Body of pancreas (tissue), 4 donors: ENCODE measurements around the gene AMDHD2. TPM values are rescaled to one million over a fixed set of nuclear protein-coding genes. Genes with fewer than 3 reads are reported as not detected.

Source experiments
- ATAC-seq: fragments of 150-250 bp; one replicate; pipeline ENCODE4 v1.9.1; 2016
- DNase-seq, 4 donors: peaks; one replicate each; pipeline ENCODE4 v3.0.0-alpha.2; 2019
- H3K27ac ChIP-seq, 4 donors: fragments of 200-600 bp; sonication (generic); 1 replicate in 3 of 4; 2 replicates in 1 of 4; pipeline versions ENCODE4 v1.5.1 to v1.6.1; 2016 to 2019; ENCODE audit warnings: mild to moderate bottlenecking in 1 of 4, mixed read lengths in 1 of 4, moderate library complexity in 1 of 4
- H3K27me3 ChIP-seq, 2 donors: fragments of 200-600 bp; sonication (generic); one replicate each; pipeline ENCODE4 v1.6.0; 2016; ENCODE audit warnings: mild to moderate bottlenecking in 1 of 2
- H3K36me3 ChIP-seq, 2 donors: fragments of 200-600 bp; sonication (generic); replicated peaks in 1 of 2; 2 replicates each; pipeline ENCODE4 v1.5.1; 2016; ENCODE audit warnings: low read depth in 2 of 2; ENCODE audit not compliant: insufficient read depth in 1 of 2
- H3K4me1 ChIP-seq: fragments of 200-600 bp; sonication (generic); one replicate; pipeline ENCODE4 v1.6.0; 2016
- H3K4me3 ChIP-seq, 2 donors: fragments of 200-600 bp; sonication (generic); 1 replicate in 1 of 2; 2 replicates in 1 of 2; pipeline ENCODE4 v1.5.1; 2016 to 2019
- H3K9me3 ChIP-seq, 3 donors: fragments of 200-600 bp; sonication (generic); 1 replicate in 2 of 3; 2 replicates in 1 of 3; pipeline ENCODE4 v1.5.1; 2016
- POLR2A ChIP-seq, 3 donors: fragments of 450-650 bp; IDR thresholded peaks; one replicate each; pipeline ENCODE4 v1.6.1; 2016; ENCODE audit warnings: antibody characterized with exemption in 3 of 3, mild to moderate bottlenecking in 2 of 3
- WGBS, 2 donors: methylation state at CpG; one replicate each; pipeline ENCODE4 v1.1.5; 2017; 5-methylcytosine and 5-hydroxymethylcytosine counted together
- intact Hi-C: fragments of 100-400 bp; cut with DNase I; formaldehyde crosslinking; loops from one replicate; pipeline ENCODE4 v1.15.1; 2023
- total RNA-seq, 2 donors: library from RNA; depleted of rRNA; stranded (reverse); fragments of >200 nt; gene quantifications; one replicate each; pipeline ENCODE4 v1.1.0, GENCODE V29; 2016
- TF ChIP-seq, protein P1 (sequence below), 7 experiments: fragments of 450-650 bp in 4 of 7; fragments of 200-600 bp in 3 of 7; sonication (generic) in 3 of 7; IDR thresholded peaks; one replicate each; pipeline ENCODE4 v1.5.1; 2016 to 2019; ENCODE audit warnings: antibody characterized with exemption in 7 of 7

AMDHD2 gene
- total RNA-seq, 2 donors from 2014 or later: 13.7 to 33.6 TPM

DNA sequence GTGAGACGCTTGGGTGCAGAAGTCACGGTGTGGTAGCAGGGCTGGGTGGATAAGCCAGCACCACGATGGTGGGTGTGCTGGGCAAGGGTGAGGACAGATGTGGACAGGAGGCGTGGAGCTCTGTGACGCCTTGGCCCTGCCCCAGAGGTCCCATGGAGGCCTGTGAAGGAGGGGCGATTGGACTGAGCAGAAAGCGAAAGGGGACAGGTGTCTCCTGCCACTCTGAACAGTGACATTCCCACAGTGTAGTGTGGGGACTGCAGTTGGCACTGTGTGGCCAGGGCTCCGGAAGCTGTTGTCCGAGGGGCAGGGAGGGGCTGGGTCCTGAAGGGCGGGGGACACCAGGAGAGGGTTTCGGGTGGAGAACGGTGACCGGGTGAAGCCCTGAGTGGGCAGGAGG, 37.9 kb upstream of the AMDHD2 start:
- Histone ChIP-seq H3K4me3 (no peak overlapping the region), H3K27me3 (no peaks in the 10 kb centered on the region), H3K4me1 (peaks cover 85% of the 10 kb centered on the region), H3K36me3 (no peaks in the 10 kb centered on the region), H3K27ac (peak overlapping the region; percentile 75 to 86 (median 82)), H3K9me3 (no peaks in the 10 kb centered on the region)
- TF ChIP-seq, protein P1, sequence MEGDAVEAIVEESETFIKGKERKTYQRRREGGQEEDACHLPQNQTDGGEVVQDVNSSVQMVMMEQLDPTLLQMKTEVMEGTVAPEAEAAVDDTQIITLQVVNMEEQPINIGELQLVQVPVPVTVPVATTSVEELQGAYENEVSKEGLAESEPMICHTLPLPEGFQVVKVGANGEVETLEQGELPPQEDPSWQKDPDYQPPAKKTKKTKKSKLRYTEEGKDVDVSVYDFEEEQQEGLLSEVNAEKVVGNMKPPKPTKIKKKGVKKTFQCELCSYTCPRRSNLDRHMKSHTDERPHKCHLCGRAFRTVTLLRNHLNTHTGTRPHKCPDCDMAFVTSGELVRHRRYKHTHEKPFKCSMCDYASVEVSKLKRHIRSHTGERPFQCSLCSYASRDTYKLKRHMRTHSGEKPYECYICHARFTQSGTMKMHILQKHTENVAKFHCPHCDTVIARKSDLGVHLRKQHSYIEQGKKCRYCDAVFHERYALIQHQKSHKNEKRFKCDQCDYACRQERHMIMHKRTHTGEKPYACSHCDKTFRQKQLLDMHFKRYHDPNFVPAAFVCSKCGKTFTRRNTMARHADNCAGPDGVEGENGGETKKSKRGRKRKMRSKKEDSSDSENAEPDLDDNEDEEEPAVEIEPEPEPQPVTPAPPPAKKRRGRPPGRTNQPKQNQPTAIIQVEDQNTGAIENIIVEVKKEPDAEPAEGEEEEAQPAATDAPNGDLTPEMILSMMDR (IDR thresholded peaks at IDR 0.05): no peak
- no peak for TF ChIP-seq POLR2A (IDR thresholded peaks at IDR 0.05)
- 44 to 46% methylated on average over 13 of the region's 13 CpGs for WGBS, 2 donors
- peak in 2 of 4 donors; percentile 45 to 61 for DNase-seq
- ATAC-seq: no peak
- intact Hi-C loops: no loop called here

DNA sequence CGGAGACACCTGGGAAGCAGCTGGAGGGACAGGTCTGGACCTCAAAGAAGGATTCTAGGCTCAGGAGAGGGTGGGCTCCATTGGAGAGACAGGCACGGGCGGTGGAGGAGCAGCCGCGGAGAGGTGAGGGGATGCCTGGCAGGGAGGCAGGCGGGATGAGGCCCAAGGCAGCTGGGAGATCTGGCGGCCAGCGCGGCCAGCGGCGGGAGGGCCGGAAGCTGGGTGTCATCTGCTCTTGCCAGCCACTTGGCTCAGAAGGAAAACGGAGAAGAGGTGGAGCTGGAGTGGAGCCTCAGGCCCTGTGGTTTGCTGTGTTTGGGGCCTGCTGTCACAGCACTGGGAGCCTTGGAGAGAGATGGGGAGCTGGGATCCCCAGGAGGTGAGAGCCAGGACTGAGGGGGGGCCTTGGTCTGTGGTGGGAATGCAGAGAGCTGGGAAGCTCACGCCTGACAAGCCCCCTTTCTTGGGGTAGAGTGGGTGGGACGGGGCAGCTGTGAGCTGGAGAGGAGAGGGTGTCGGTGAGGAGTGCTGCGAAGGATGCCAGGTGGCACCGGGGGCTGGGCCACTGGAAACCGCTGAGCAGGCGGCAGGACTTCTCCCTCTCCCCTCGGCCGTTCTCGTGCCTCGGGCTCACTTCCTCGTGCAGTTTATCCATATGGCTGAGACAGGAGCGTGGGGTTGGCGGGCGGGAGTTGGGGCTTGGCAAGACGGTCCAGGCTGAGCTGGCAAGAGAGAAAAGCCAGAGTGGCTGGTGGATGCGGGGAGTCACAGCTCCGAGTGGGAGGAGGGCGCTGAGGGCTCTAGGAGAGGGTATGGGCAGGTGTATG, 37.2 kb upstream of the AMDHD2 start:
- Histone ChIP-seq H3K27me3 (no peaks in the 10 kb centered on the region), H3K36me3 (no peaks in the 10 kb centered on the region), H3K27ac (peak overlapping the region; percentile 75 to 86 (median 82)), H3K4me3 (no peak overlapping the region), H3K4me1 (peaks cover 85% of the 10 kb centered on the region), H3K9me3 (no peaks in the 10 kb centered on the region)
- DNase-seq (peak; percentile 48 to 77 (median 64)), ATAC-seq (peak; percentile 35)
- WGBS, 2 donors: 22 to 36% methylated on average over 19 to 32 of the region's 32 CpGs
- TF ChIP-seq POLR2A (IDR thresholded peaks at IDR 0.05): peak in 2 of 3 donors; percentile 30 to 41
- TF ChIP-seq, protein P1 (IDR thresholded peaks at IDR 0.05): no peak
- intact Hi-C loops: no loop called here

DNA sequence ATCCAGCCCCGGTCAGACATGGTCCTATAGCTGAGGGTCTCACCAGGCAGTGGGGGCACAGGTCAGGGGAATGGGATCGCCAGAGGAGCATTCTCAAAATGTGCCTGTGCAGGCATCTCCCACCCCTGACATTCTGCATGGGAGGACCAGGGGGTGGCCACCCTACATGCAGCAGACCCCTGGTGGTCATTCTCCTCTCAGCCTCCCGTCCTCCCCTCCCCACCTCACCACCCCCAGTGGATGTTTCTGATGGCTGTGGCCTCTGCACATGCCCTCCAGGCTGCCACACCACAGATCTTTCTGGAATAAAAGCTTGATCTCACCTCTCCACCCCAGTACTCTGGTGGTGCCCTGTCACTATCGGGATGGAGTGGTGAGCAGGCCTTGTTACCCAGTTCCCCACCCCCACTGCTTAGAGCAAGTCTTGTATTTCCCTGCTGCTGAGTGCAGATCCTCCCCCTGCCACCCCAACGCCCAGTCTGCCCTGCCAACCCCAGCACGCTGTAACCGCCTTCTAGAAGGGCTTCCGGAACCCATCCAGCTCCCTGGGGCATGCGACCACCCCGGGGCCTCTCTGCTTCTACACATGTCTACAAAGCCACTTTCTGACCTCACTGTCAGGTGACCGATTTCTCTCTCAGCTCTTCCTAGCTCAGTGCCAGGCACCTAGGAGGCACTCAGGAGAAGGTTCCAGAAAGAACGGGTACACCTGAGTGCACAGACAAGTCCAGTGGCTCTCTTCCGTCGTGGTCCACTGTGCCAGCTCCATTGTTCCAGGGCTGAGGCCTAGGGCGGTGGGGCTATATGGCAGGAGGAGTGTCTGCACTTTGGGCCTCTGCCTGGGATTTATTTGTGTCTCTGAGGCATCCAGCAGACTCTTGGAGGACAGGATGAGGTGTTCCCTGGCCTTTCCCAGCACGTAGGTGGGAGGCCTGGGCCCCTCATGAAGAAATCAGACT, 36.0 kb upstream of the AMDHD2 start:
- no peak overlapping the region for H3K4me3 ChIP-seq
- TF ChIP-seq, protein P1 (IDR thresholded peaks at IDR 0.05): no peak
- TF ChIP-seq POLR2A (IDR thresholded peaks at IDR 0.05): no peak
- H3K9me3 ChIP-seq: no peaks in the 10 kb centered on the region
- 81 to 82% methylated on average over 15 to 16 of the region's 16 CpGs for WGBS, 2 donors
- H3K27me3 ChIP-seq: no peaks in the 10 kb centered on the region
- intact Hi-C loops: no loop called here
- H3K27ac ChIP-seq: peak overlapping the region in 2 of 4 donors; percentile 85 to 86
- no peaks in the 10 kb centered on the region for H3K36me3 ChIP-seq
- ATAC-seq (no peak), DNase-seq (peak in 1 of 4 donors; percentile 18)
- H3K4me1 ChIP-seq: peaks cover 78% of the 10 kb centered on the region

DNA sequence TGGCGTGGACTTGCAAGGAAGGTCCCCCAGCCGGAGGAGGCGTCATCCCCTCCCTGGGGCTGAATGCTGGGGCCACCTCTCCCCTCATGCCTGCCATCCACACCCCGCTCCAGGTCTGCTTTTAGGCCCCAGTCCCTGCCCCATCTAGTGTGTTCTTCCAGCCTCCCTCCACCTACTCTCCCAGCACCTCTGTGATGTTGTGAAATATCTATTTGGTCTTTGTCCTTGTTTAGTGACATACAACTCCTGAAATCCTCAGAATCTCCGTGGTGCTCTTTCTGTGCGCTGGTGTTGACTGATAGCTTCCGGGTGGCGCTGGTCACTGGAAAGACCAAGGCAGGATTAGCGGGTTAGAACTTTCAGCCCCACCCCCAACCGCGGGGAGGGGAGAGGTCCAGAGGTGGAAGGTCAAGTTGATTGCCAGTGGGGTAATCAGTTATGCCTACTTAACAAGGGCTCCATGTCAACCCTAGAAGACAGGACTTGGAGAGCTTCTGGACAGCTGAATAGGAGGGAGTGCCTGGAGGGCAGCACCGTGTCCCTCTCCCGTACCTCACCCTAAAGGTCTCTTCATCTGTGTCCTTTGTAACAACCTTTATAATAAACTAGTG, 35.2 kb upstream of the AMDHD2 start:
- H3K4me1 ChIP-seq: peaks cover 77% of the 10 kb centered on the region
- WGBS, 2 donors: 65 to 73% methylated on average over 13 of the region's 13 CpGs

More for the DNA sequence above, 35.2 kb upstream of the AMDHD2 start:
- Histone ChIP-seq H3K27ac (no peak overlapping the region), H3K4me3 (no peak overlapping the region), H3K36me3 (no peaks in the 10 kb centered on the region), H3K9me3 (no peaks in the 10 kb centered on the region), H3K27me3 (no peaks in the 10 kb centered on the region)
- DNase-seq (peak in 1 of 4 donors; percentile 15), ATAC-seq (no peak)
- no peak for TF ChIP-seq POLR2A (IDR thresholded peaks at IDR 0.05)
- TF ChIP-seq, protein P1 (IDR thresholded peaks at IDR 0.05): no peak
- intact Hi-C loops: no loop called here
